MCF 10A (cell line): Measurements from ENCODE around the gene TNS1. TPM values are rescaled to one million over a fixed set of nuclear protein-coding genes. Genes with fewer than 3 reads are reported as not detected.

Experiments
- BruUV-seq: library from RNA; stranded (reverse); fragments of 400-500 nt; replicated peaks from 2 replicates; lab custom pipeline; 2021; lab: Mats Ljungman, UMichigan
- CTCF ChIA-PET: fragments of 300-600 bp; sonication (Branson Sonifier 250); formaldehyde crosslinking; extraction: SDS; loops from one replicate; lab custom pipeline; 2021; ENCODE audit warnings: antibody characterized with exemption, inconsistent platforms; lab: Yijun Ruan, JAX
- POLR2A ChIA-PET: fragments of 300-600, 350-650 bp; sonication (Branson Sonifier 250); formaldehyde crosslinking; extraction: SDS; loops from one replicate; lab custom pipeline; 2020; ENCODE audit warnings: antibody characterized with exemption, inconsistent platforms; lab: Yijun Ruan, JAX
- DNase-seq: peaks from one replicate; pipeline ENCODE4 v3.0.0-alpha.2; 2018; ENCODE audit not compliant: unreplicated experiment
- H3K27ac Mint-ChIP-seq: one replicate; pipeline ENCODE4 v1.8.0; 2022; ENCODE audit warnings: mild to moderate bottlenecking, low read depth, mixed read lengths; ENCODE audit not compliant: unreplicated experiment
- H3K27me3 Mint-ChIP-seq: one replicate; pipeline ENCODE4 v1.8.0; 2022; ENCODE audit warnings: mixed read lengths; ENCODE audit not compliant: insufficient read depth, unreplicated experiment
- H3K36me3 Mint-ChIP-seq: one replicate; pipeline ENCODE4 v1.8.0; 2022; ENCODE audit warnings: mild to moderate bottlenecking, moderate library complexity, mixed read lengths; ENCODE audit not compliant: insufficient read depth, unreplicated experiment
- H3K4me1 Mint-ChIP-seq: one replicate; pipeline ENCODE4 v1.8.0; 2022; ENCODE audit warnings: mixed read lengths; ENCODE audit not compliant: insufficient read depth, unreplicated experiment
- H3K4me3 Mint-ChIP-seq: one replicate; pipeline ENCODE4 v1.8.0; 2022; ENCODE audit warnings: mild to moderate bottlenecking, moderate library complexity, mixed read lengths; ENCODE audit not compliant: unreplicated experiment
- H3K9me3 Mint-ChIP-seq: one replicate; pipeline ENCODE4 v1.8.0; 2022; ENCODE audit warnings: mixed read lengths; ENCODE audit not compliant: unreplicated experiment
- intact Hi-C: fragments of 100-400 bp; cut with micrococcal nuclease; formaldehyde crosslinking; loops from 2 replicates; pipeline ENCODE4 v1.14.1; 2022
- total RNA-seq: library from RNA; stranded (reverse); gene quantifications from 2 replicates; pipeline ENCODE4 v1.2.3, GENCODE V29; 2022
- TF ChIP-seq, protein P1 (sequence below): fragments of 200-600 bp; IDR thresholded peaks from one replicate; pipeline ENCODE4 v1.8.0; 2022; ENCODE audit warnings: antibody characterized with exemption, mild to moderate bottlenecking; ENCODE audit not compliant: unreplicated experiment

The TNS1 gene
- total RNA-seq, 1 experiment from 2014 or later, result 3.3 TPM

- H3K36me3 Mint-ChIP-seq, result no peaks in the 10 kb centered on the region
- BruUV-seq, result no TSS peak
- H3K9me3 Mint-ChIP-seq, result no peaks in the 10 kb centered on the region
- intact Hi-C loops, result no loop called here
- peaks cover 28% of the 10 kb centered on the region for H3K4me1 Mint-ChIP-seq
- TF ChIP-seq, protein P1, sequence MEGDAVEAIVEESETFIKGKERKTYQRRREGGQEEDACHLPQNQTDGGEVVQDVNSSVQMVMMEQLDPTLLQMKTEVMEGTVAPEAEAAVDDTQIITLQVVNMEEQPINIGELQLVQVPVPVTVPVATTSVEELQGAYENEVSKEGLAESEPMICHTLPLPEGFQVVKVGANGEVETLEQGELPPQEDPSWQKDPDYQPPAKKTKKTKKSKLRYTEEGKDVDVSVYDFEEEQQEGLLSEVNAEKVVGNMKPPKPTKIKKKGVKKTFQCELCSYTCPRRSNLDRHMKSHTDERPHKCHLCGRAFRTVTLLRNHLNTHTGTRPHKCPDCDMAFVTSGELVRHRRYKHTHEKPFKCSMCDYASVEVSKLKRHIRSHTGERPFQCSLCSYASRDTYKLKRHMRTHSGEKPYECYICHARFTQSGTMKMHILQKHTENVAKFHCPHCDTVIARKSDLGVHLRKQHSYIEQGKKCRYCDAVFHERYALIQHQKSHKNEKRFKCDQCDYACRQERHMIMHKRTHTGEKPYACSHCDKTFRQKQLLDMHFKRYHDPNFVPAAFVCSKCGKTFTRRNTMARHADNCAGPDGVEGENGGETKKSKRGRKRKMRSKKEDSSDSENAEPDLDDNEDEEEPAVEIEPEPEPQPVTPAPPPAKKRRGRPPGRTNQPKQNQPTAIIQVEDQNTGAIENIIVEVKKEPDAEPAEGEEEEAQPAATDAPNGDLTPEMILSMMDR, result no peak
- peak; percentile 14 for DNase-seq
- ChIA-PET POLR2A (interaction anchor here (0.8 to 1.5 kb wide), 8 partner anchors 9 to 138 kb away, joined by 3 to 5 read pairs (median 3); no protein-coding TSS in a partner anchor), CTCF (interaction anchor here (0.6 to 3.8 kb wide), 6 partner anchors 9 to 163 kb away, joined by 3 to 29 read pairs (median 4); no protein-coding TSS in a partner anchor)
- peak overlapping the region; percentile 54 for H3K4me3 Mint-ChIP-seq
- H3K27ac Mint-ChIP-seq, result peak overlapping the region; percentile 61
- no peaks in the 10 kb centered on the region for H3K27me3 Mint-ChIP-seq
Observed at GRCh38 chr2:217826520-217826919, 176.3 kb downstream of the TNS1 start.

GRCh38 chr2:217825469-217826235 is 177.1 kb downstream of the TNS1 start:
- H3K4me1 Mint-ChIP-seq, result peaks cover 28% of the 10 kb centered on the region
- no peaks in the 10 kb centered on the region for H3K36me3 Mint-ChIP-seq
- POLR2A ChIA-PET, result interaction anchor here (0.7 to 1.2 kb wide), 3 partner anchors 28 to 46 kb away, joined by 3 read pairs; no protein-coding TSS in a partner anchor
- TF ChIP-seq, protein P1, result no peak
- no peak overlapping the region for H3K4me3 Mint-ChIP-seq
- CTCF ChIA-PET, result interaction anchor here (1.0 to 3.8 kb wide), 4 partner anchors 10 to 163 kb away, joined by 3 to 29 read pairs (median 4); no protein-coding TSS in a partner anchor
- no peaks in the 10 kb centered on the region for H3K27me3 Mint-ChIP-seq
- intact Hi-C loops, result no loop called here
- no TSS peak for BruUV-seq
- no peak for DNase-seq
- peak overlapping the region; percentile 61 for H3K27ac Mint-ChIP-seq
- H3K9me3 Mint-ChIP-seq, result no peaks in the 10 kb centered on the region

- no peak for DNase-seq
- no peak overlapping the region for H3K27ac Mint-ChIP-seq
- CTCF ChIA-PET, result interaction anchor here (0.5 to 1.2 kb wide), 2 partner anchors 38 to 163 kb away, joined by 3 read pairs; no protein-coding TSS in a partner anchor
Observed at GRCh38 chr2:217824223-217824622, 178.6 kb downstream of the TNS1 start.

GRCh38 chr2:217823626-217824025 is 179.2 kb downstream of the TNS1 start:
- TF ChIP-seq, protein P1, result no peak
- CTCF ChIA-PET, result interaction anchor here (0.7 to 1.4 kb wide), 3 partner anchors 37 to 111 kb away, joined by 3 read pairs; no protein-coding TSS in a partner anchor

More at GRCh38 chr2:217824223-217824622, 178.6 kb downstream of the TNS1 start:
- intact Hi-C loops, result no loop called here
- Mint-ChIP-seq H3K36me3 (no peaks in the 10 kb centered on the region), H3K4me1 (peaks cover 28% of the 10 kb centered on the region), H3K27me3 (no peaks in the 10 kb centered on the region), H3K4me3 (no peak overlapping the region), H3K9me3 (no peaks in the 10 kb centered on the region)
- BruUV-seq, result no TSS peak
- TF ChIP-seq, protein P1, result no peak
- POLR2A ChIA-PET, result no interaction called here

More at GRCh38 chr2:217823626-217824025, 179.2 kb downstream of the TNS1 start:
- no peaks in the 10 kb centered on the region for H3K36me3 Mint-ChIP-seq
- no TSS peak for BruUV-seq
- no peaks in the 10 kb centered on the region for H3K27me3 Mint-ChIP-seq
- H3K4me1 Mint-ChIP-seq, result peaks cover 28% of the 10 kb centered on the region
- H3K4me3 Mint-ChIP-seq, result no peak overlapping the region
- intact Hi-C loops, result no loop called here
- H3K27ac Mint-ChIP-seq, result no peak overlapping the region
- H3K9me3 Mint-ChIP-seq, result no peaks in the 10 kb centered on the region
- DNase-seq, result no peak
- POLR2A ChIA-PET, result no interaction called here
